ENCODE results near the gene BRSK2.

The BRSK2 gene

GRCh38 chr11:1481861-1482441 lies 92.2 kb downstream of the BRSK2 start:
- no peak overlapping the region for H3K9ac ChIP-seq (ENCODE audit: low read depth, low read length)
- H3K27ac ChIP-seq (ENCODE audit: low read depth, low read length) = no peak overlapping the region
- H3K4me1 ChIP-seq (ENCODE audit: control insufficient read depth, insufficient read depth, low read length) = 0 out of 2 replicates have a peak, but pooled peaks cover 5% of the 10 kb centered on the region
- H3K9me3 ChIP-seq (ENCODE audit: control insufficient read depth, insufficient read depth, low read length) = no peaks in the 10 kb centered on the region
- H3K36me3 ChIP-seq (ENCODE audit: control insufficient read depth, insufficient read depth, low read length) = peaks cover 7% of the 10 kb centered on the region; the same call in 1 of the 2 replicates
- no peak overlapping the region for H3K4me3 ChIP-seq (ENCODE audit: low read depth, low read length)
- no peaks in the 10 kb centered on the region for H3K27me3 ChIP-seq (ENCODE audit: control insufficient read depth, insufficient read depth, low read length)

DNA sequence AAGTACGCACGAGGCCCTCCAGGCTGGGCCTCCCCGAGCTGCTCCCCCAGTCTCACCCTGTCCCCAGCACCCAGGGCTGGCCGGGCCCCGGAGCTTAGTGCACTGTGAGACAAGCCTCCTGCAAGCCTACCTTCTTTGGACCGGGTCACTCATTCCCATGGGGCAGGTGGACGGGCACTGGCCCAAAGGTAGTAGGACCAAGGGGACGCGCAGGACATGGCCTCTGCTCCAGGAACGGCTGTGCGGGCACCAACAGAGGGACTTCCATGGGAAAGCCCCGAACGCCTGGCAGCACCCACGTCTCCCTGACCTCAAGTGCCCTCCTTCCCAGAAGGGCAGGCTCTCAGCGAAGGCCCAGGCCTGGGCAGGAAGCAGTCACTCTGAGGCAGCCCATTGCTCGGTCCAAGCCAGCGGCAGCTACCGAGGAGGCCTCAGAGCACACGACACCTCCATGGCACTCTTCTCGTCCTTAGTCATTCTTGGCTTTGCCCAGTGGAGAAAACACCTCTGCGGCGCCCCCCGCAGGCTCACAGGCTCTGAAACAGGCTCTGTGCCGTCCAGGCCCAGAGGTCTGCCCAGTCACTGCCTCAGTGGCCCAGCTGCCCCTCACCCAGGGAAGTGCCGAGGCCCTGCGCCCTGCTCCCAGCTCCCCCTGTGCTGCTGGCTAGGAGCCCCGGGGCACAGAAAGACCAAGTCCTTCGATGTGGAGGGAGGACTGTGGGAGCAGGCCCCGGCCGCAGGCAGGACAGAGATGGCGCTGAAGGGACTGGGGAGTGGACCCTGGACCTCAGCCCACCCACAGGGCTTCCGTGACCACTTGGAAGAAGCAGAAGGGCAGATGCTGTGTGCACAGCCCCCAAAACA lies 93.1 kb downstream of the BRSK2 start:
- H3K27ac ChIP-seq (ENCODE audit: low read depth, low read length) = no peak overlapping the region
- no peak overlapping the region for H3K9ac ChIP-seq (ENCODE audit: low read depth, low read length)
- H3K4me1 ChIP-seq (ENCODE audit: control insufficient read depth, insufficient read depth, low read length) = 0 out of 2 replicates have a peak, but pooled peaks cover 5% of the 10 kb centered on the region
- H3K27me3 ChIP-seq (ENCODE audit: control insufficient read depth, insufficient read depth, low read length) = no peaks in the 10 kb centered on the region
- H3K36me3 ChIP-seq (ENCODE audit: control insufficient read depth, insufficient read depth, low read length) = peaks cover 7% of the 10 kb centered on the region; the same call in 1 of the 2 replicates
- no peak overlapping the region for H3K4me3 ChIP-seq (ENCODE audit: low read depth, low read length)
- no peaks in the 10 kb centered on the region for H3K9me3 ChIP-seq (ENCODE audit: control insufficient read depth, insufficient read depth, low read length)

DNA sequence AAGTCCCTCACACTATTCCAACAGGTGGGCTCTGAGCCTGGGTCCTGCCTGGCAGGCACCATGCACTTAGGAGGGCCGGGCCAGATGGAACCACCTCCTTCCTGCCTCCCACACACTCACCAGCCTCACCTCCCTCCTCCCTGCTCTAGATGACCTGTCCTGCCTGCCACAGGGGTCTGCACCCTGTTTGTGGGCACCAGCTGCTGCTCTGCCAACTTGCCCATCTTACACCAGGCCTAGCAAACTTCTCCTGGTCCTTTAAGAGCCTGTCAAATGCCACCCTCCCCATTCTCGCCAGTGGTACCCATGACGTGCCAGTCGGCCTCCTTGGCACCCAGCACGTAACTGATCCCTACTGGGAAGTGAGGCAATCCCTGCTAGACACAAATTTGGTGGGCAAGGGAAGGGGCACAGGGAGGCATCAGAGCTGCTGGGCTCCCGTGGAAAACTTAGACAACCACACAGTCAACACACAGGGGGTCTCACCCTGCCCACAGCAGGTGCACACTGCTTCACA lies 93.8 kb downstream of the BRSK2 start:
- Histone ChIP-seq H3K4me3 (ENCODE audit: low read depth, low read length) (no peak overlapping the region), H3K27ac (ENCODE audit: low read depth, low read length) (no peak overlapping the region), H3K27me3 (ENCODE audit: control insufficient read depth, insufficient read depth, low read length) (no peaks in the 10 kb centered on the region), H3K4me1 (ENCODE audit: control insufficient read depth, insufficient read depth, low read length) (0 out of 2 replicates have a peak, but pooled peaks cover 5% of the 10 kb centered on the region), H3K9ac (ENCODE audit: low read depth, low read length) (no peak overlapping the region), H3K9me3 (ENCODE audit: control insufficient read depth, insufficient read depth, low read length) (no peaks in the 10 kb centered on the region), H3K36me3 (ENCODE audit: control insufficient read depth, insufficient read depth, low read length) (peaks cover 7% of the 10 kb centered on the region; the same call in 1 of the 2 replicates)

DNA sequence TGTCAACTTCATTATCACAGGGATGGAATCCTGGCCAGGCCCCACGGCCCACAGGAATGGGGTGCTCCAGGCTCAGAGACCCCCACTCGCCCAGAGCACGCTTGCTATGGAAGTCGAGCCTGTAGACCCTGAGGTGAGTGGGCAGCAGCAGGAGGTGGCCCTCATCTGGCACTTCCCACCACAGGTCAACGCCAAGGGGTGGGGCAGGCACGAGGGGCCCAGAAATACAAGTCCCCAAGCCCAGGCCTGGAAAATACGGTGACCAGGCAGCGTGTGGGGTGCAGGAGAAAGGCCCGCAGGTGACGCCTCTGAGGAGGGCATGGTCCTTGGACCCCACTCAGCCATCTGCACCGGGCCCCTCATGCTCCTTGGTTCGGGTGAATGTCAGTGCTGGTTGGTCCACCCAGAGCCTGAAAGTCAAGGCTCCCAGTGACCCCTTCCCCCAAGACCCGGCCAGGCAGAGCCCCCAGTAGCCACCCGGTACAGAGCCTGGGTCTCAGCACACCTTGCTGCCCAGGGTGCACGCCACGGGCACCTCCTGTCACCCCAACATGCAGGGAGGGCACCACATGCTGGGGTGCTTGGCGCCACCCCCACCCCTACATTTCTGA lies 94.4 kb downstream of the BRSK2 start:
- no peak overlapping the region for H3K9ac ChIP-seq (ENCODE audit: low read depth, low read length)
- 0 out of 2 replicates have a peak, but pooled peaks cover 5% of the 10 kb centered on the region for H3K4me1 ChIP-seq (ENCODE audit: control insufficient read depth, insufficient read depth, low read length)
- H3K27me3 ChIP-seq (ENCODE audit: control insufficient read depth, insufficient read depth, low read length) = no peaks in the 10 kb centered on the region
- H3K4me3 ChIP-seq (ENCODE audit: low read depth, low read length) = no peak overlapping the region
- no peak overlapping the region for H3K27ac ChIP-seq (ENCODE audit: low read depth, low read length)
- H3K9me3 ChIP-seq (ENCODE audit: control insufficient read depth, insufficient read depth, low read length) = no peaks in the 10 kb centered on the region
- peaks cover 7% of the 10 kb centered on the region; the same call in 1 of the 2 replicates for H3K36me3 ChIP-seq (ENCODE audit: control insufficient read depth, insufficient read depth, low read length)

DNA sequence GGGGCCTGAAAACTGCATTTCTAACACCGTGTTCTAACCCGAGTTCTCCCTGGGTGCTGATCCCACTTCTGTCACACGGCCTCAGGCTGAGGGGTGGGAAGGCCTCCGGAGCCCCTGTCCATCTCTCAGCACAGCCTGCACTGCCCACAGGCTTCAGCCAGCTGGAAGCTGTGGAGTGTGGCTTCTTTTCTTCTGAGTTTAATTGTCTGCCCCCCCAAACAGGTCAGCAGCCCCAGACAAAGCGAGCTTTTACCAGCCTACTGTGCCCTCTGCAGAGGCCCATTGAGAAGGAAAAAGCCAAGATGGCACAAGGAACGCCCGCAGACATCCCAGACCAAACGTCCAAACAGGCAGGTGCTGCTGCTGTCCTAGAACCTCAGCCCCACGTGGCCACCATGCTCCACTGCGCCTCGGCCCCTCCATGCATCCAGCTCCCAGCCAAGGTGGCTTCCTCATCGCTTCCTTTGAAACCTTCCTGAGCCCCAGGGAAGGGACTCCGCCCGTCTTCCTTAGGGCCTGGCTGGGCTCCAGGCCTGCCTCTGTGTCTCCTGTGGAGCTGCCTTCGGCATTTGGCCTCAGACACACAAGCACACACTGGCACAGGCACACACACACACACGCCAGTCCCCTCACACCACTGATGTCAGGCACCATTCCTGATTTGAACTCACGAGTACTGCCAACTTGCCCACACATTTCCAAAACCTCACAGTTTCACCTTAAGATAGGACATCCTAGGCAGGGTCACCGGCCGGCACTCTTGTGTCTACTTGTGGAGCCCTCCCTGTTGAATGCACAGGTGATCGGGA lies 95.2 kb downstream of the BRSK2 start:
- Histone ChIP-seq H3K4me1 (ENCODE audit: control insufficient read depth, insufficient read depth, low read length) (0 out of 2 replicates have a peak, but pooled peaks cover 5% of the 10 kb centered on the region), H3K9me3 (ENCODE audit: control insufficient read depth, insufficient read depth, low read length) (no peaks in the 10 kb centered on the region), H3K4me3 (ENCODE audit: low read depth, low read length) (no peak overlapping the region), H3K9ac (ENCODE audit: low read depth, low read length) (no peak overlapping the region), H3K27me3 (ENCODE audit: control insufficient read depth, insufficient read depth, low read length) (no peaks in the 10 kb centered on the region), H3K36me3 (ENCODE audit: control insufficient read depth, insufficient read depth, low read length) (0 out of 2 replicates have a peak, but pooled peaks cover 2% of the 10 kb centered on the region), H3K27ac (ENCODE audit: low read depth, low read length) (no peak overlapping the region)

DNA sequence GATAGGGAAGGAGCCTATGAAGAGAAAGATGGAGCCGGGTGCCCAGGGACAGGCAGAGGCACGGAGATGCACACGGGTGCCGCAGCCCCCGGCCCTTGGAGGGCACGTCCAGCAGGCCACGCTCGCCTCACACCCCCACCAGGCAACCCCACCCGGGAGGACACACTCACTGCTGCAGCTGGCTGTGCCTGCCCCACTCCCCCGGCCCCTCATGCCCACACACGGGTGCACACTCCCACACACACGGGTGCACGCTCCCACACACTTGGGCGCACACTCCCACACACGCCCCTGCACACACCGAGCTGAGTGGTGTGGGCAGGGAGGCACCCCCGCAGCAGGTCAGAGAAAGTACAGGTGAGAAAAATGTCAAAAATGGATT lies 95.8 kb downstream of the BRSK2 start:
- Histone ChIP-seq H3K4me1 (ENCODE audit: control insufficient read depth, insufficient read depth, low read length) (0 out of 2 replicates have a peak, but pooled peaks cover 5% of the 10 kb centered on the region), H3K27me3 (ENCODE audit: control insufficient read depth, insufficient read depth, low read length) (no peaks in the 10 kb centered on the region), H3K27ac (ENCODE audit: low read depth, low read length) (no peak overlapping the region), H3K4me3 (ENCODE audit: low read depth, low read length) (no peak overlapping the region), H3K9me3 (ENCODE audit: control insufficient read depth, insufficient read depth, low read length) (no peaks in the 10 kb centered on the region), H3K36me3 (ENCODE audit: control insufficient read depth, insufficient read depth, low read length) (no peaks in the 10 kb centered on the region), H3K9ac (ENCODE audit: low read depth, low read length) (no peak overlapping the region)

DNA sequence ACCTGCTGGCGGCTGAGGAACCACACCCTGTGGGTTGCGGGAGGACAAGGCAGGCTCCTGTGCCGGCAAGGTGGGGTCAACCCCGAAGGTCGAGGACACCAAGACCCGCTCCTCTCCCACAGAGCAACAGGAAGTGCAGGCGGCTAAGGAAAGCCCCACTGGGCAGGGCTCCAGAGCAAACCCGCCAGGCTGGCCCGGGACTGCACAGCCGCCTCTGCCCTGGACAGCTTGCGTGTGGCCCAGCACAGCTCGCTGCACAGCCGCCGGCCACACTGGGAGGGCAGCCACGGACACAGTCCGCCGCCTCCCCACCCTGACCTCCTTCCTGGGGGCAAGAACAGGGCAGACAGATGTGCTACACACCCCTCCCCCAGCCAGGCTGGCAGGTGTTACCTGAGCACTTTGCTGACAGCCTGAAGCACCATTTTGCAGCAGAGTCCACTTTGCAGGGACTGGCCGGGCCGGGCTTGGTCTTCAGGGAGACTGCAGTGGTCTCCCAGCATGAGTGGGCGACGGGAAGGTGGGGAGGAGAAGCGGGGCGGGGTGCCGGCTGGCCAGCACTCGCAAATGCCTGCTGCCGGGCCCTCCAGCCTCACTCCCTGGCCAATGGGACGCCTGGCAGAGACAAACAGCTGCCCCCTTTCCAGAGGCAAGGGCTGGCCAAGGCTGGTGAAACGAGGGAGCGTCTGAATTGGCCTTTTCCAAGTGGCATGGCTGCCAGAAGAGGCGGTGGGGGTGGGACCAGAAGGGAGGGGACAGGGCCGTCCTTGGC lies 96.5 kb downstream of the BRSK2 start, which contains the start of gene MOB2:
Gene MOB2, minus strand, starts transcription at position 726 of the 772 bp plus-strand sequence. Its CDS starts 223 bp downstream, at position 503.
- H3K27me3 ChIP-seq (ENCODE audit: control insufficient read depth, insufficient read depth, low read length) = no peaks in the 10 kb centered on the region
- H3K36me3 ChIP-seq (ENCODE audit: control insufficient read depth, insufficient read depth, low read length) = no peaks in the 10 kb centered on the region
- no peaks in the 10 kb centered on the region for H3K9me3 ChIP-seq (ENCODE audit: control insufficient read depth, insufficient read depth, low read length)
- no peak within 1 kb of the TSS for H3K9ac ChIP-seq (ENCODE audit: low read depth, low read length)
- no peak within 1 kb of the TSS for H3K4me3 ChIP-seq (ENCODE audit: low read depth, low read length)
- 0 out of 2 replicates have a peak, but pooled peaks cover 5% of the 10 kb centered on the region for H3K4me1 ChIP-seq (ENCODE audit: control insufficient read depth, insufficient read depth, low read length)
- no peak within 1 kb of the TSS for H3K27ac ChIP-seq (ENCODE audit: low read depth, low read length)

GRCh38 chr11:1487091-1487850 lies 97.5 kb downstream of the BRSK2 start:
- Histone ChIP-seq H3K4me1 (ENCODE audit: control insufficient read depth, insufficient read depth, low read length) (0 out of 2 replicates have a peak, but pooled peaks cover 5% of the 10 kb centered on the region), H3K27ac (ENCODE audit: low read depth, low read length) (no peak overlapping the region), H3K9me3 (ENCODE audit: control insufficient read depth, insufficient read depth, low read length) (no peaks in the 10 kb centered on the region), H3K27me3 (ENCODE audit: control insufficient read depth, insufficient read depth, low read length) (no peaks in the 10 kb centered on the region), H3K4me3 (ENCODE audit: low read depth, low read length) (no peak overlapping the region), H3K36me3 (ENCODE audit: control insufficient read depth, insufficient read depth, low read length) (no peaks in the 10 kb centered on the region), H3K9ac (ENCODE audit: low read depth, low read length) (no peak overlapping the region)

- Histone ChIP-seq H3K4me1 (ENCODE audit: control insufficient read depth, insufficient read depth, low read length) (0 out of 2 replicates have a peak, but pooled peaks cover 5% of the 10 kb centered on the region), H3K27me3 (ENCODE audit: control insufficient read depth, insufficient read depth, low read length) (no peaks in the 10 kb centered on the region), H3K36me3 (ENCODE audit: control insufficient read depth, insufficient read depth, low read length) (no peaks in the 10 kb centered on the region), H3K27ac (ENCODE audit: low read depth, low read length) (no peak overlapping the region), H3K9me3 (ENCODE audit: control insufficient read depth, insufficient read depth, low read length) (no peaks in the 10 kb centered on the region), H3K9ac (ENCODE audit: low read depth, low read length) (no peak overlapping the region), H3K4me3 (ENCODE audit: low read depth, low read length) (no peak overlapping the region)
Observed at GRCh38 chr11:1487851-1488574, 98.3 kb downstream of the BRSK2 start.

Data from HUES48 (cell line).